ENCODE data around the gene BOD1L1. TPM values are rescaled to one million over a fixed set of nuclear protein-coding genes. Genes with fewer than 3 reads are reported as not detected.

BOD1L1 gene
- total RNA-seq = 36.1 TPM

DNA sequence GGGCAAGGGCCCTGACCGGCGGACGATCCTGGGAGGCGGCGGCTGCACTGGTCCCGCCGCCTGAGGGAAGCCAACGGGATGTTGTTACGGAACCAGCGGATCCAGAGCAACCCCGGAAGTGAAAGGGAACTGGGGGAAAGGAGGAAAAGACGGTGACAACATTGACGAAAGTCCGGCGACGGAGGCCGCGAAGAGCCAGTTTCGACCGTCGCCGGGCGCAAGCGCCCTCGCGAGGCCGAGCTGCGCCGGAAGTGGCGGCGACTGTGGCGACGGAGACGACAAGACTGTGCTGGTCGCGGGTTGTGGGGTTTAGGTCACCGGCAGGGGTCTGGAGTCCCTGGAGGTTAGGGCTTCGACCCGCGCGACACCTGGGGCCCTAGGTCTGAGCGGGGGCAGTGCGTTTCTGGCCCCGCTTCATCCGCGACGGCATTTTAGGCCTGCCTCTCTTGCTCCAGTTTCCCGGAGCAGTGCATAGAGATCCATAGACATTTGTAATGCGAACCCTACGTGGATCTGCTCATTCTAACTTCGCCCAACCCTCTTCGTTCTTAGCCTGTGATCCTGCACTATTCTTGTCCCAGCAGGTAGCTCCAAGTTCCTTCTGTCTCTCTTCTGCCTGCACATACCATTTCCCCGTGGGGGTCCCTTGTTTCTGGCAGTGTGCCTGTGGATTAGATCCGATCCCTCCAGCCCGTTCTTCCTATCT, at the start of gene BOD1L1:
TSS of gene BOD1L1 (minus strand) at position 120 of the 706 bp plus-strand sequence. CDS start 138 bp downstream, outside the sequence.
- peak; percentile 92 for DNase-seq (ENCODE audit: low spot score)

DNA sequence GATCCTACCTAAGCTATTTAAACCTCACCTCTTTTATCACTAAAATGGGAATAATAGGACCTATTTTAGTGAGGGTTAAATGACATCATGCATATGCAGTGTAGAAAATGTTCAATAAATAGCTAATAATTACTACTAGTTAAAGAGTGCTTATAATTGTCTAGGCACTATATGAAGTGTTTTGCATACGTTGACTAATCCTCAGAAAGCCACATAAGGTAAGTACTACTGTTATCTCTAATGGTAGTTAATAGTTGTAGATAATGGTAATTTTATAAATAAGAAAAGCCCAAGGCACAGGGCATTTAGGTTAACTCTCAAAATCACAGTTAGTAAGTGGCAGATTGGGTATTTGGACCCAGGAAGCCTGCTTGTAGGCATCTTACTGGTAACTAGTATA, 47.4 kb upstream of the BOD1L1 start:
- DNase-seq (ENCODE audit: low spot score) = no peak

GRCh38 chr4:13673167-13673566, 45.6 kb upstream of the BOD1L1 start:
- no peak for DNase-seq (ENCODE audit: low spot score)

- DNase-seq (ENCODE audit: low spot score) = no peak
These were observed 43.1 kb upstream of the BOD1L1 start for GRCh38 chr4:13670456-13671160.

GRCh38 chr4:13665701-13666660, 38.5 kb upstream of the BOD1L1 start:
- DNase-seq (ENCODE audit: low spot score) = no peak

DNA sequence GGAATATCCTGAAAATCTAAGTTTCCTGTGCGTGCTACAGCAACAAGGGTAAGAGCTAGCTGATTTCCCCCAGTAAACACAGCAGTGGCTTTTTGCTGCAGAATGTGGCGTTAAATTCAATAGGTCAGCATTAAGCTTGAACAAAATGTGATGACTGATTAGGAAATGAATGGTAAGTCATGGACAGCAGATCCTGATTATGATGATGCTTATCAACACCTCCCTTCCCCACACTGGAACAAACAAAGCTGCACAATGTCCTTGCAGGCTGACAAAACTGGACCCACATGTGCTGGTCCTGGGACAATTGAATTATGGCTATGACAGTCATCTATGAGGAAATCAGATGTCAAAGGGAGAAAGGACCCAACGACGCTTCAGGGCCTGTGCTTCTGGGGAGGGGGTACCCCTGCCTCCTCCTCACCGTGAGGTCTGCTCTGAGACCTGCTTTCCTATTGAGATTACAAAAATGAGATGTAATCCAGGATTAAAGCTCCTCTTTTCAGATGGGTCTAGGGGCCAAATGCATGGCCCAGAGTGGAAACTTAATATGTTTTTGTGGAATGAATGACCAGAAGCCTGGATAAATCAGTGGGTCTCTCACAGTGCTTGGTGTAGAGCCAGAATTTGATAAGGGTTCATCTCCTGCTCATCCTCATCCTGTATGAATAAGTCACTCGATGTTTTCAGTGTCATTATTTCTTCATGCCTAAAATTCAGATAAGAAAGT, 32.0 kb upstream of the BOD1L1 start:
- no peak for DNase-seq (ENCODE audit: low spot score)

GRCh38 chr4:13656569-13657405, 29.3 kb upstream of the BOD1L1 start:
- DNase-seq (ENCODE audit: low spot score) = peak; percentile 54

GRCh38 chr4:13654162-13654797, 26.8 kb upstream of the BOD1L1 start:
- peak; percentile 83 for DNase-seq (ENCODE audit: low spot score)

DNA sequence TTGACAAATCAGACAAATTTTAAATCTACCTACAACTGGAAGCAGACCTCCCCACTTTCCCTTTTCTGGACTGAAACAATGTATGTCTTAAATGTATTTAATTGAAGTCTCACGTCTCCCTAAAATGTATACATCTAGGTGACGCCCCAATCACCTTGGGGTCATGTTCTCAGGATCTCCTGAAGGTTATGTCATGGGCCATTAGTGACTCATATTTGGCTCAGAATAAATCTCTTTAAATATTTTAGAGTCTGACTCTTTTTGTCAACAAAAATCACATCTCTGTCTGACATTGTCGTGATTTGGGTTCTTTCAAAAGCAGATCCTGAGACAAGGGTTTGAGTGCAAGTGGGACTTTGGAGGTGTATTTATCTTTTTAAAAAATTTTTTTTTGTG, 26.2 kb upstream of the BOD1L1 start:
- no peak for DNase-seq (ENCODE audit: low spot score)

- DNase-seq (ENCODE audit: low spot score) = no peak
These were observed 19.5 kb upstream of the BOD1L1 start for GRCh38 chr4:13647031-13647430.

GRCh38 chr4:13645075-13645474, 17.6 kb upstream of the BOD1L1 start:
- no peak for DNase-seq (ENCODE audit: low spot score)

- DNase-seq (ENCODE audit: low spot score) = no peak
These were observed 14.8 kb upstream of the BOD1L1 start for GRCh38 chr4:13642170-13642950.

DNA sequence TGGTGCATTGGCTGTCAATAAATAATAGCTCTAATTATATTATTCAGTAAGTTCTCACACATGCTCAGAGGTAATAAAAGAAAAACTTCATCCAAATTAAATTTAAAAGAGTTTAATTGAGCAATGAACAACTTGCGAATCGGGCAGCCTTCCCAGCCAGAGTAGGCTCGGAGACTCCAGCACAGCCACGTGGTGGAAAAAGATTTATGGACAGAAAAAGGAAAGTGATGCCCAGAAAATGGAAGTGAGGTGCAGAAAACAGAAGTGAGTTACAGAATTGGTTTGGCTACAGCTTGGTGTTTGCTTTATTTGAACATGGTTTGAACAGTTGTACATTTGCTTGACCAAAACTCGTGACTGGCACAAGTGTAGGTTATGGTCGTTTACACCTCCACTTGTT, 13.6 kb upstream of the BOD1L1 start:
- no peak for DNase-seq (ENCODE audit: low spot score)

DNA sequence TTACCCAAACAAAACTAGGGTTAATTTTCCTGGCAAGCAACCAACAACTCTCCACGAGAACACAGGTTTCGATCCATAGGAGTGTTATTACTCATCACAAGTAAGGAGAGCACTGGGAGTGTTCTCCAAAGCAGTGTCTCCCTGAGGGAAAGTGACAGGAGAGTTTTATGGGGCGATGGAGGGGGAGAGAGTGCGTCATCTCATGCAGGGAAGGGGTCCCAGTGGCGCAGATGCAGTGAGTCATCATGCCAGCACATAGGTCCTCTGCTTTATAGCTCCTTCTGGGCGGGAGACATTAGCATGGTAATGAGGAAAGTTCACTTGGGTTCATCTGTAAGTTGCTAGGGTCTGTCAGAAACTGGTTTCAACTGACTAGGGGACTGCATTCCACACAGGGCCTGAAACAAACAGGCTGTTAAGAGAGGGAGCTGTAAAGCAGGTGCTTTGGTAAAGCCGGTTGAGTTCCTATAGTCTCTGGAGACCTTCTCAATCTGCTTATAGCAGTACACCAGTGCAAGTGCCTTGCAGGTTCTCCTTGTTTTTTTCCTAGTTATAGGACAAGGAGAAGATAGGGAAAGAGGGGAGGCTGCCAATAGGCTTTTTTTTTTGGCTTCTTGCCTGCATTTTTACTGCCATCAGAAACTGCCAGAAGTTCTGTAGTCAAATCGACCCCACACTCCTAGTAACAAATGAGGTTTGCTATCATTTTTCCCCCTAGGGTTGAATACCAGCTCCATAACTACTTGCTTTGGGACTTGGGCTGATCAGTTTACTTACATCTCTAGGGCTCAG, 12.8 kb upstream of the BOD1L1 start:
- no peak for DNase-seq (ENCODE audit: low spot score)

- no peak for DNase-seq (ENCODE audit: low spot score)
These were observed 7.8 kb upstream of the BOD1L1 start for GRCh38 chr4:13635286-13635799.

- DNase-seq (ENCODE audit: low spot score) = no peak
These were observed 6.1 kb upstream of the BOD1L1 start for GRCh38 chr4:13633671-13634070.

- DNase-seq (ENCODE audit: low spot score) = no peak
These were observed 333 bp downstream of the BOD1L1 start for GRCh38 chr4:13627178-13627605.

DNA sequence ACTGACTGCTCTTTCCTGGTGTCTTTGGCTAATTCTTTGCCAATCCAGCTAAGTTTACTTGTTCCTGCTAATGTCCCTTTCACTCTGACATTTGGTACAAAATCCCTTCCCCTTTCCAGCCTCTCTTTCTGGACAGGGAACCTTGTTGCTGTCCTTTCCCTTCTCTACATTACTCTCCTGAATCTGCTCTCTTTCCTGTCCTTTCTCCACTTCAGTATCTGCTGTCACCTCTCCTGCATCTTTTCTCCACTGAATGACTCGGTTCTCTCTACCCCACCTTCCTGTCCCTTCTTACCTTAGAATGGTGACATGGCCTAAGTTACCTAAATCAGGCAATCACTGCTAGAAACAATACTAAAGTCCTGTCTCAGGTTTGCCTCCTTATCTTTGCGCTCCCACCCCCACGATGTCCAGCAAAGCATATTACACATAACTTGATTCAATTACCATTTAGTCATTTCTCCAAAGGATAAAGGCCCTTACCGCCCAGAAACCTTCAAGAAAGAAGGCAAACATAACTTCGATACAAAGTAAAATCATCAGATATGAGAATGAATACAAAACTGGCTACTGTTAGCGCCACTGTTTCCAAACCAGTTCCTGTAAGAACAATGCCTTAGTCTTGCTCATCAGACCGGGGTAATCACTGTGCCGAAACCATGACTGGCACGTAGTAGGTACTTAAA, 890 bp downstream of the BOD1L1 start:
- DNase-seq (ENCODE audit: low spot score) = no peak
